H1 (cell line): ENCODE results near the gene GARS1.

Experiments
- CHD1 ChIP-seq: IDR thresholded peaks from 2 replicates; pipeline ENCODE4 v1.6.1; 2012; ENCODE audit warnings: low read depth, low read length, improper control_type of control experiment
- HDAC6 ChIP-seq: IDR thresholded peaks from one replicate; pipeline ENCODE4 v1.7.1; 2012; ENCODE audit warnings: low read depth, mild to moderate bottlenecking, inconsistent platforms, low read length, moderate library complexity
- SRF ChIP-seq: IDR thresholded peaks from 2 replicates; pipeline ENCODE4 v1.6.1; 2011; ENCODE audit warnings: mild to moderate bottlenecking, low read depth, low read length, moderate library complexity
- SUZ12 ChIP-seq: fragments of 200-600 bp; sonication (generic); IDR thresholded peaks from 2 replicates; pipeline ENCODE4 v1.6.1; 2012; ENCODE audit warnings: mild to moderate bottlenecking, inconsistent platforms, low read length, moderate library complexity, mixed read lengths
- TF ChIP-seq, protein P1 (sequence below), 3 experiments: IDR thresholded peaks; 1 replicate in 2 of 3; 2 replicates in 1 of 3; pipeline versions ENCODE4 v1.5.1 to v1.6.1; 2011; ENCODE audit warnings: low read length in 3 of 3, mild to moderate bottlenecking in 3 of 3, inconsistent platforms in 2 of 3, low read depth in 1 of 3, moderate library complexity in 1 of 3; ENCODE audit not compliant: insufficient read depth in 1 of 3; ENCODE audit errors: control extremely low read depth in 1 of 3
- TF ChIP-seq, protein P2 (sequence below): IDR thresholded peaks from 2 replicates; pipeline ENCODE4 v1.6.1; 2011; ENCODE audit warnings: low read length, improper control_type of control experiment

DNA sequence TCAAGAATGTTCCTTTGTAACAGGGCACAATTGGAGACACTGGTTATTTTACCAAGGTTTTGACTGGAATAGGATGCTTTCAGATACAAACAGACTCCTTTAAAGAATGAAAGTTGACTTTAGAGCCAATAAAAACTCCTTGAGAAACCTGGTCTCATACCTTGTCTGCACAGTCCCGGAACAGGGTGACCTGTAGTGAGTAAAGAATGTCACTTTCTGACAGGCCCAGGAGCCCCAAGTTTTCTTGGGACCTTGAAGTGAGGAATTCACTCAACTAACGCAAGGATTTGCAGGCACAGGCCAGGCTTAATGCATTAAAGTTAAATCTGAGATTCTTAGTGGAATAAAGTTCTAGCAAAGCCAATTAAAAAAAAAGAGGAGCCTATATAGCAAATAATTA, 11.5 kb upstream of the GARS1 start:
- TF ChIP-seq, protein P1, sequence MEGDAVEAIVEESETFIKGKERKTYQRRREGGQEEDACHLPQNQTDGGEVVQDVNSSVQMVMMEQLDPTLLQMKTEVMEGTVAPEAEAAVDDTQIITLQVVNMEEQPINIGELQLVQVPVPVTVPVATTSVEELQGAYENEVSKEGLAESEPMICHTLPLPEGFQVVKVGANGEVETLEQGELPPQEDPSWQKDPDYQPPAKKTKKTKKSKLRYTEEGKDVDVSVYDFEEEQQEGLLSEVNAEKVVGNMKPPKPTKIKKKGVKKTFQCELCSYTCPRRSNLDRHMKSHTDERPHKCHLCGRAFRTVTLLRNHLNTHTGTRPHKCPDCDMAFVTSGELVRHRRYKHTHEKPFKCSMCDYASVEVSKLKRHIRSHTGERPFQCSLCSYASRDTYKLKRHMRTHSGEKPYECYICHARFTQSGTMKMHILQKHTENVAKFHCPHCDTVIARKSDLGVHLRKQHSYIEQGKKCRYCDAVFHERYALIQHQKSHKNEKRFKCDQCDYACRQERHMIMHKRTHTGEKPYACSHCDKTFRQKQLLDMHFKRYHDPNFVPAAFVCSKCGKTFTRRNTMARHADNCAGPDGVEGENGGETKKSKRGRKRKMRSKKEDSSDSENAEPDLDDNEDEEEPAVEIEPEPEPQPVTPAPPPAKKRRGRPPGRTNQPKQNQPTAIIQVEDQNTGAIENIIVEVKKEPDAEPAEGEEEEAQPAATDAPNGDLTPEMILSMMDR (IDR thresholded peaks at IDR 0.05; ENCODE audit: control extremely low read depth in 1 of 3, insufficient read depth in 1 of 3, low read depth in 1 of 3, low read length in 3 of 3), result no peak
- TF ChIP-seq HDAC6 (no peak), SUZ12 (no peak), CHD1 (no peak), SRF (no peak)
- TF ChIP-seq, protein P2, sequence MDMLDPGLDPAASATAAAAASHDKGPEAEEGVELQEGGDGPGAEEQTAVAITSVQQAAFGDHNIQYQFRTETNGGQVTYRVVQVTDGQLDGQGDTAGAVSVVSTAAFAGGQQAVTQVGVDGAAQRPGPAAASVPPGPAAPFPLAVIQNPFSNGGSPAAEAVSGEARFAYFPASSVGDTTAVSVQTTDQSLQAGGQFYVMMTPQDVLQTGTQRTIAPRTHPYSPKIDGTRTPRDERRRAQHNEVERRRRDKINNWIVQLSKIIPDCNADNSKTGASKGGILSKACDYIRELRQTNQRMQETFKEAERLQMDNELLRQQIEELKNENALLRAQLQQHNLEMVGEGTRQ, result no peak
